RWPE2 (cell line): ENCODE measurements around the gene OR52E1.

Source experiments
- ATAC-seq: fragments of 200-7000 bp; cut with Tn5 transposase; 3 replicates; pipeline ENCODE4 v1.9.1; 2021; ENCODE audit warnings: low read depth
- DNase-seq: peaks from one replicate; pipeline ENCODE4 v3.0.0-alpha.2; 2020; ENCODE audit warnings: low spot score
- H3K27ac ChIP-seq: fragments of 450-650 bp; 2 replicates; pipeline ENCODE4 v1.5.1; 2017; ENCODE audit warnings: mild to moderate bottlenecking; ENCODE audit not compliant: poor library complexity, severe bottlenecking
- H3K27me3 ChIP-seq: fragments of 250-450 bp; sonication (Bioruptor Pico); 2 replicates; pipeline ENCODE4 v1.5.1; 2021; ENCODE audit warnings: mild to moderate bottlenecking, moderate library complexity; ENCODE audit not compliant: insufficient read depth, poor library complexity, severe bottlenecking
- H3K36me3 ChIP-seq: fragments of 250-450 bp; sonication (Bioruptor Pico); 2 replicates; pipeline ENCODE4 v1.5.1; 2020; ENCODE audit warnings: low read depth, mild to moderate bottlenecking, moderate library complexity
- H3K4me1 ChIP-seq: fragments of 250-450 bp; sonication (Bioruptor Pico); 2 replicates; pipeline ENCODE4 v1.5.1; 2021; ENCODE audit warnings: mild to moderate bottlenecking, moderate library complexity; ENCODE audit not compliant: insufficient read depth, poor library complexity, severe bottlenecking
- H3K4me3 ChIP-seq: fragments of 250-450 bp; sonication (Bioruptor Pico); 2 replicates; pipeline ENCODE4 v1.5.1; 2021; ENCODE audit warnings: mild to moderate bottlenecking, moderate library complexity; ENCODE audit not compliant: severe bottlenecking
- H3K9me3 ChIP-seq: fragments of 250-450 bp; sonication (Bioruptor Pico); 2 replicates; pipeline ENCODE4 v1.5.1; 2021; ENCODE audit warnings: mild to moderate bottlenecking, moderate library complexity; ENCODE audit not compliant: severe bottlenecking
- TF ChIP-seq, protein P1 (sequence below): fragments of 450-650 bp; IDR thresholded peaks from one replicate; pipeline ENCODE4 v1.5.1; 2017; ENCODE audit warnings: mild to moderate bottlenecking, moderate library complexity; ENCODE audit not compliant: poor library complexity, severe bottlenecking

OR52E1 gene

DNA sequence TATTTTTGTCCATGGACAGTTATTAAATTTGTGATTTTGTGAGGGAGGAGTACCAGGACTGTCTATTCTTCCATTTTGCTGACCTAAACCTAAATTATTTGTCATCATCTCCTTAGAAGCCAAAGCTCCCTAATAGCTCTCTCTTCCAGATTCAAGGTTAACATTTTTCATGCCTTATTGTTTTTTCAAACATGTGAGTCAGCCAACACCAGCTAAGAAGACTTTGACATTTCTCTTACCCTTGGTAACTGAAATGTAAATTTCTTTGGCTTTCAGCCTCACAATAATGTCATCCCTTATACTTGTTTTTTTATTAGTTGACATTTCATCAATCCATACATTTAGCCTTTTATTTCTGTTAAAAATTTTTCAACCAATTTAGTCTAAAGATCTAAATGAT, 19.2 kb downstream of the OR52E1 start:
- Histone ChIP-seq H3K9me3 (no peaks in the 10 kb centered on the region), H3K27ac (no peak overlapping the region), H3K4me3 (no peak overlapping the region), H3K36me3 (no peaks in the 10 kb centered on the region), H3K27me3 (no peaks in the 10 kb centered on the region), H3K4me1 (no peaks in the 10 kb centered on the region)
- ATAC-seq (no peak), DNase-seq (no peak)
- TF ChIP-seq, protein P1, sequence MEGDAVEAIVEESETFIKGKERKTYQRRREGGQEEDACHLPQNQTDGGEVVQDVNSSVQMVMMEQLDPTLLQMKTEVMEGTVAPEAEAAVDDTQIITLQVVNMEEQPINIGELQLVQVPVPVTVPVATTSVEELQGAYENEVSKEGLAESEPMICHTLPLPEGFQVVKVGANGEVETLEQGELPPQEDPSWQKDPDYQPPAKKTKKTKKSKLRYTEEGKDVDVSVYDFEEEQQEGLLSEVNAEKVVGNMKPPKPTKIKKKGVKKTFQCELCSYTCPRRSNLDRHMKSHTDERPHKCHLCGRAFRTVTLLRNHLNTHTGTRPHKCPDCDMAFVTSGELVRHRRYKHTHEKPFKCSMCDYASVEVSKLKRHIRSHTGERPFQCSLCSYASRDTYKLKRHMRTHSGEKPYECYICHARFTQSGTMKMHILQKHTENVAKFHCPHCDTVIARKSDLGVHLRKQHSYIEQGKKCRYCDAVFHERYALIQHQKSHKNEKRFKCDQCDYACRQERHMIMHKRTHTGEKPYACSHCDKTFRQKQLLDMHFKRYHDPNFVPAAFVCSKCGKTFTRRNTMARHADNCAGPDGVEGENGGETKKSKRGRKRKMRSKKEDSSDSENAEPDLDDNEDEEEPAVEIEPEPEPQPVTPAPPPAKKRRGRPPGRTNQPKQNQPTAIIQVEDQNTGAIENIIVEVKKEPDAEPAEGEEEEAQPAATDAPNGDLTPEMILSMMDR: no peak

DNA sequence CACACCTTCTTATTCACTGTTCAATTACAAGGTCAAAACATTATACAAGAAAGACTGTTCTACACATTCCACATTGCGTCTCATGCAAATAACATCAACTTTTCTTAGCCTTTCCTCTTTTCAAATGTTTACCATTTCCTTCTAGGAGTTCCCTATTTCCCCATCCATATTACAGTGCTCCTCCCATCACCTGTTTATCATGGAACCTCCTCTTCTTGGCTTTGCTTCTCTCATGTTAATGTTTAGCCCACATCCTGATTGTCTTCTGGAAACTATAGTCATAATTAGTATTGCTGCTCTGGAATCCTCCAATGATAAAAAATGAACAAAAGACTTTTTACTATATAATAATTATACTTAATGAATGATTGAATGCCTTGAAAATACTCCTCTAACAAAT, 21.3 kb downstream of the OR52E1 start:
- H3K27ac ChIP-seq: no peak overlapping the region
- no peaks in the 10 kb centered on the region for H3K27me3 ChIP-seq
- no peak overlapping the region for H3K4me3 ChIP-seq
- DNase-seq (no peak), ATAC-seq (no peak)
- TF ChIP-seq, protein P1: no peak
- H3K36me3 ChIP-seq: no peaks in the 10 kb centered on the region
- H3K4me1 ChIP-seq: no peaks in the 10 kb centered on the region
- no peaks in the 10 kb centered on the region for H3K9me3 ChIP-seq

DNA sequence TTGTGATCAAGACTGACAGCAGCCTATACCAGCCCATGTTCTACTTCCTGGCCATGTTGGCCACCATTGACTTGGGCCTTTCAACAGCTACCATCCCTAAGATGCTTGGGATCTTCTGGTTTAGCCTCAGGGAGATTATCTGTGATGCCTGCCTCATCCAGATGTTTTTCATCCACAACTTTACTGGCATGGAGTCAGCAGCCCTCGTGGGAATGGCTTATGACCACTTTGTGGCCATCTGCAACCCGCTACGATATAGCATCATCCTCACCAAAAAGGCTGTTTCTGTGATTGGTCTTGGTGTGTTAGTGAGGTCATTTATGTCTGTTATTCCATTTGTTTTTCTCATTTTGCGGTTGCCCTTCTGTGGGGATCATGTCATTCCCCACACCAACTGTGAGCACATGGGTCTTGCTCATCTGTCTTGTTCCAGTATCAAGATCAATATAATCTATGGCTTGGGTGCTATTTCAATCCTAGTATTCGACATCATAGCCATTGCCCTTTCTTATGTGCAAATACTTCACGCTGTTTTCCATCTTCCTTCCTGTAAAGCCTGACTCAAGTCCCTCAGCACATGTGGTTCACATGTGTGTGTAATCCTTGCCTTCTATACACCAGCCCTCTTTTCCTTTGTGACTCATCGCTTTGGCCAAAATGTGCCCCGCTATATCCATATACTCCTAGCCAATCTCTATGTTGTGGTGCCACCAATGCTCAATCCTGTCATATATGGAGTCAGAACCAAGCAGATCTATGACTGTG, 23.6 kb downstream of the OR52E1 start:
- Histone ChIP-seq H3K27me3 (no peaks in the 10 kb centered on the region), H3K27ac (no peak overlapping the region), H3K36me3 (no peaks in the 10 kb centered on the region), H3K4me1 (no peaks in the 10 kb centered on the region), H3K9me3 (no peaks in the 10 kb centered on the region), H3K4me3 (no peak overlapping the region)
- no peak for DNase-seq
- TF ChIP-seq, protein P1: no peak
- ATAC-seq: no peak

DNA sequence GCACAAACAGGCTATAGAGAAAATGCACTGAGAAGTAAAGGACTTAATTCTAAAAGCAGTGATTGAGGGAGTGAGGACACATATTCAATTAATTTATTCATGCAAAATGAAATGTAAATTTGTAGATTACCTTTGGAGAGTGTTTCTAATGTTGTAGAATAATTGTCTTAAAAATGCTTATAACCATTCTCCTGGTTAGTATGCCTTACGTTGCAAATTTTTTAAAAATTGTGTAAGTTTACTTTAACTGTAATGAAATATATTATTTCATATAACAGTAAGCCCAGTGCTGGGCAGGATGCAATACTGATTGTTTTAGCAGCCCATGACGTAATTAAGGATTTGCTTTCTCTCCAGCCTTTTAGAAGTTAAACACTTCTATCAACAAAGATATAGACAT, 26.6 kb downstream of the OR52E1 start:
- no peak overlapping the region for H3K4me3 ChIP-seq
- H3K27me3 ChIP-seq: no peaks in the 10 kb centered on the region
- H3K36me3 ChIP-seq: no peaks in the 10 kb centered on the region
- TF ChIP-seq, protein P1: no peak
- no peak for DNase-seq
- no peaks in the 10 kb centered on the region for H3K9me3 ChIP-seq
- no peaks in the 10 kb centered on the region for H3K4me1 ChIP-seq
- no peak overlapping the region for H3K27ac ChIP-seq
- no peak for ATAC-seq

DNA sequence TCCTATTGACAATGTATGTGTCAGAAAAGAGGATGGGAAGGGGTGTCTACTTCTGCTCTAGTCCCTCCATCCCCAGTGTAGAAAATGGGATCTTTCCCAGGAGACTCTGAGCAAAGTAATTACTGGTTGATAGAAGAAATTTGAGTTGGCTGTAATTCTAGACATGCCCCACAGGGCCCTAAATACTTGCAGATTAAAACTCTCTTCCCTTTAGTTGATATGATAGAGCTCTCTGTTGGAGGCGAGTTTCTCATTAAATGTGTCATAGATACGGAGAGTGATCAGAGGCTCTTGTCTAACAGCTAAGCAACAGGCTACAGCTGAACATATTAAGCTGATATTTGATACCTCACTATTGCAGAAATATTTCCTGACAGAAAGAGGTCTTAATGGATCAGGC, 32.9 kb downstream of the OR52E1 start:
- ATAC-seq: 0 out of 3 replicates have a peak, but pooled peaks have one; percentile 21
- H3K36me3 ChIP-seq: no peaks in the 10 kb centered on the region
- no peaks in the 10 kb centered on the region for H3K4me1 ChIP-seq
- TF ChIP-seq, protein P1: no peak
- no peak overlapping the region for H3K4me3 ChIP-seq
- no peak overlapping the region for H3K27ac ChIP-seq
- H3K27me3 ChIP-seq: no peaks in the 10 kb centered on the region
- H3K9me3 ChIP-seq: no peaks in the 10 kb centered on the region
- no peak for DNase-seq
